Measurements from ENCODE around the gene STX4. TPM values are rescaled to one million over a fixed set of nuclear protein-coding genes. Genes with fewer than 3 reads are reported as not detected.

The STX4 gene
- total RNA-seq, 1 experiment from 2014 or later: 29.2 TPM

GRCh38 chr16:31050280-31051030 lies 17.1 kb downstream of the STX4 start:
- H3K4me3 Mint-ChIP-seq (ENCODE audit: unreplicated experiment): no peak overlapping the region
- DNase-seq: no peak
- CTCF ChIA-PET: no interaction called here
- intact Hi-C loops (cut with micrococcal nuclease; ENCODE audit: unreplicated experiment): no loop called here
- Histone ChIP-seq H3K4me1 (no peaks in the 10 kb centered on the region), H3K4me3 (ENCODE audit: low read depth, low read length) (no peak overlapping the region), H3K27me3 (replicated peaks; ENCODE audit: control insufficient read depth, insufficient read depth, low read length) (no peaks in the 10 kb centered on the region), H3K36me3 (ENCODE audit: control insufficient read depth, insufficient read depth, low read length) (no peaks in the 10 kb centered on the region), H3K9me3 (no peaks in the 10 kb centered on the region)
- peaks cover 5% of the 10 kb centered on the region for H3K36me3 Mint-ChIP-seq (ENCODE audit: insufficient read depth, unreplicated experiment)
- POLR2A ChIA-PET: no interaction called here
- TF ChIP-seq CTCF (IDR thresholded peaks at IDR 0.05; ENCODE audit: insufficient read depth in 1 of 2, low read depth in 1 of 2, low read length in 1 of 2, severe bottlenecking in 1 of 2, unreplicated experiment in 1 of 2): no peak
- BruUV-seq (replicated peaks): no TSS peak
- no peak overlapping the region for H3K27ac Mint-ChIP-seq (ENCODE audit: unreplicated experiment)
- H3K4me1 Mint-ChIP-seq (ENCODE audit: low read depth, unreplicated experiment): peaks cover 10% of the 10 kb centered on the region
- no peaks in the 10 kb centered on the region for H3K9me3 Mint-ChIP-seq (ENCODE audit: unreplicated experiment)
- no peaks in the 10 kb centered on the region for H3K27me3 Mint-ChIP-seq (ENCODE audit: insufficient read depth, unreplicated experiment)

- H3K36me3 Mint-ChIP-seq (ENCODE audit: insufficient read depth, unreplicated experiment): no peaks in the 10 kb centered on the region
- DNase-seq: peak in 1 of 2 experiments; percentile 7
- no peak overlapping the region for H3K4me3 ChIP-seq (ENCODE audit: low read depth, low read length)
- H3K9me3 Mint-ChIP-seq (ENCODE audit: unreplicated experiment): no peaks in the 10 kb centered on the region
- intact Hi-C loops (cut with micrococcal nuclease; ENCODE audit: unreplicated experiment): no loop called here
- no peak overlapping the region for H3K27ac Mint-ChIP-seq (ENCODE audit: unreplicated experiment)
- ChIA-PET POLR2A (no interaction called here), CTCF (no interaction called here)
- no TSS peak for BruUV-seq (replicated peaks)
- no peaks in the 10 kb centered on the region for H3K9me3 ChIP-seq
- H3K4me1 Mint-ChIP-seq (ENCODE audit: low read depth, unreplicated experiment): peaks cover 10% of the 10 kb centered on the region
- no peaks in the 10 kb centered on the region for H3K27me3 ChIP-seq (replicated peaks; ENCODE audit: control insufficient read depth, insufficient read depth, low read length)
- no peaks in the 10 kb centered on the region for H3K27me3 Mint-ChIP-seq (ENCODE audit: insufficient read depth, unreplicated experiment)
- H3K36me3 ChIP-seq (ENCODE audit: control insufficient read depth, insufficient read depth, low read length): no peaks in the 10 kb centered on the region
- no peak overlapping the region for H3K4me3 Mint-ChIP-seq (ENCODE audit: unreplicated experiment)
- TF ChIP-seq CTCF (IDR thresholded peaks at IDR 0.05; ENCODE audit: insufficient read depth in 1 of 2, low read depth in 1 of 2, low read length in 1 of 2, severe bottlenecking in 1 of 2, unreplicated experiment in 1 of 2): no peak
- no peaks in the 10 kb centered on the region for H3K4me1 ChIP-seq
Observed at GRCh38 chr16:31052114-31052513, 18.8 kb downstream of the STX4 start.

GRCh38 chr16:31055613-31056012 lies 22.3 kb downstream of the STX4 start:
- Histone ChIP-seq H3K9me3 (no peaks in the 10 kb centered on the region), H3K36me3 (ENCODE audit: control insufficient read depth, insufficient read depth, low read length) (no peaks in the 10 kb centered on the region), H3K4me3 (ENCODE audit: low read depth, low read length) (no peak overlapping the region), H3K4me1 (no peaks in the 10 kb centered on the region), H3K27me3 (replicated peaks; ENCODE audit: control insufficient read depth, insufficient read depth, low read length) (no peaks in the 10 kb centered on the region)
- no TSS peak for BruUV-seq (replicated peaks)
- TF ChIP-seq CTCF (IDR thresholded peaks at IDR 0.05; ENCODE audit: insufficient read depth in 1 of 2, low read depth in 1 of 2, low read length in 1 of 2, severe bottlenecking in 1 of 2, unreplicated experiment in 1 of 2): no peak
- H3K4me3 Mint-ChIP-seq (ENCODE audit: unreplicated experiment): no peak overlapping the region
- ChIA-PET POLR2A (no interaction called here), CTCF (interaction anchor here (0.6 to 0.7 kb wide), 2 partner anchors 71 to 93 kb away, joined by 4 to 5 read pairs; no protein-coding TSS in a partner anchor)
- H3K27me3 Mint-ChIP-seq (ENCODE audit: insufficient read depth, unreplicated experiment): no peaks in the 10 kb centered on the region
- no peak overlapping the region for H3K27ac Mint-ChIP-seq (ENCODE audit: unreplicated experiment)
- no peaks in the 10 kb centered on the region for H3K9me3 Mint-ChIP-seq (ENCODE audit: unreplicated experiment)
- DNase-seq: no peak
- peaks cover 10% of the 10 kb centered on the region for H3K4me1 Mint-ChIP-seq (ENCODE audit: low read depth, unreplicated experiment)
- intact Hi-C loops (cut with micrococcal nuclease; ENCODE audit: unreplicated experiment): no loop called here
- H3K36me3 Mint-ChIP-seq (ENCODE audit: insufficient read depth, unreplicated experiment): no peaks in the 10 kb centered on the region
